ENCODE results near the gene ARCN1.

GRCh38 chr11:118629761-118630661 is 57.8 kb downstream of the ARCN1 start:
- no peak for TF ChIP-seq CTCF (IDR thresholded peaks at IDR 0.05; ENCODE audit: borderline replicate concordance, extremely low read depth, low read length, poor library complexity, severe bottlenecking)
- TF ChIP-seq EZH2 (IDR thresholded peaks at IDR 0.05; ENCODE audit: borderline replicate concordance, low read depth, low read length, severe bottlenecking), result no peak

Measured in DND-41 (cell line).